PFSK-1 (cell line): ENCODE results near the gene S100P.

Experiments
- POLR2AphosphoS5 ChIP-seq: IDR thresholded peaks from 2 replicates; pipeline ENCODE4 v1.6.1; 2012; ENCODE audit warnings: low read depth, mild to moderate bottlenecking, control low read depth, low read length, moderate library complexity
- SIN3A ChIP-seq: IDR thresholded peaks from 2 replicates; pipeline ENCODE4 v1.6.1; 2012; ENCODE audit warnings: mild to moderate bottlenecking, low read length, moderate library complexity, borderline replicate concordance; ENCODE audit not compliant: insufficient read depth
- TAF1 ChIP-seq: IDR thresholded peaks from 2 replicates; pipeline ENCODE4 v1.6.1; 2012; ENCODE audit warnings: low read length, control low read depth, borderline replicate concordance; ENCODE audit not compliant: insufficient read depth

DNA sequence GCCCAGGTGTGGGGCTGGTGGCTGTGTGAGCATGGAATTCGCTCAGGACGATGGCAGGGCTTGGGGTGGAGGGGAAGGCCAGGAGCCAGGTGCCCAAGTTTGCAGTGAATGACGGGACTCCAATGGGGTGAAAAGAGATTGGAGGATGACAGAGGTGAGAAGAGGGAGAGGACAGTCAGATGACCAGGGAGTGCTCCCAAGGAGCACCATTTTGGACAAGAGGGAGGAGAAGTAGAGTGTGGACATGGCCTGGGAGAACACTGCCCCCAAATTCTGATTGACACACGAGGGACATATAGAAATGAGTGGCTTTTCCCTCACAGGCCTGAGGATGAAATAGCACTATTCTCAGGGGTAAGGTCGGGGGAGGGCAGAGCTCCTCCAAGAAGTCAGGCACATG lies 46.5 kb upstream of the S100P start:
- TF ChIP-seq POLR2AphosphoS5 (no peak), TAF1 (no peak), SIN3A (no peak)
